H1 (cell line): ENCODE measurements around the gene CCDC15.

Source experiments
- BRCA1 ChIP-seq: IDR thresholded peaks from 2 replicates; pipeline ENCODE4 v1.6.1; 2012; ENCODE audit warnings: low read depth, low read length, improper control_type of control experiment
- EZH2 ChIP-seq: fragments of 200-600 bp; sonication (generic); IDR thresholded peaks from 2 replicates; pipeline ENCODE4 v1.7.1; 2012; ENCODE audit warnings: low read depth, mild to moderate bottlenecking, moderate library complexity, low read length, inconsistent platforms; ENCODE audit not compliant: severe bottlenecking
- KDM1A ChIP-seq: fragments of 200-600, 300-600 bp; sonication (generic); IDR thresholded peaks from 2 replicates; pipeline ENCODE4 v1.7.1; 2016; ENCODE audit warnings: mild to moderate bottlenecking, low read length, borderline replicate concordance
- MAFK ChIP-seq: IDR thresholded peaks from 2 replicates; pipeline ENCODE4 v1.6.1; 2012; ENCODE audit warnings: low read depth, mild to moderate bottlenecking, improper control_type of control experiment, low read length
- MAX ChIP-seq: IDR thresholded peaks from 2 replicates; pipeline ENCODE4 v1.6.1; 2012; ENCODE audit warnings: inconsistent platforms
- POLR2AphosphoS5 ChIP-seq: IDR thresholded peaks from 2 replicates; pipeline ENCODE4 v1.6.1; 2011; ENCODE audit warnings: low read depth, low read length
- RAD21 ChIP-seq, 2 experiments: IDR thresholded peaks in 1 of 2; conservative IDR thresholded peaks in 1 of 2; 2 replicates each; pipeline ENCODE4 v1.6.1; 2011; ENCODE audit warnings: low read depth in 2 of 2, low read length in 2 of 2, improper control_type of control experiment in 1 of 2, inconsistent platforms in 1 of 2, mild to moderate bottlenecking in 1 of 2, moderate library complexity in 1 of 2
- SIN3A ChIP-seq, 2 experiments: IDR thresholded peaks in 1 of 2; conservative IDR thresholded peaks in 1 of 2; 2 replicates each; pipeline ENCODE4 v1.6.1; 2011 to 2012; ENCODE audit warnings: low read length in 2 of 2, improper control_type of control experiment in 1 of 2, low read depth in 1 of 2, mild to moderate bottlenecking in 1 of 2
- SP2 ChIP-seq: IDR thresholded peaks from 2 replicates; pipeline ENCODE4 v1.6.1; 2012; ENCODE audit warnings: mild to moderate bottlenecking, low read length, inconsistent platforms
- SUZ12 ChIP-seq: fragments of 200-600 bp; sonication (generic); IDR thresholded peaks from 2 replicates; pipeline ENCODE4 v1.6.1; 2012; ENCODE audit warnings: mild to moderate bottlenecking, inconsistent platforms, low read length, moderate library complexity, mixed read lengths
- TAF1 ChIP-seq: IDR thresholded peaks from 2 replicates; pipeline ENCODE4 v1.6.1; 2011; ENCODE audit warnings: mild to moderate bottlenecking, low read depth, low read length
- ZNF274 ChIP-seq: IDR thresholded peaks from 2 replicates; pipeline ENCODE4 v1.7.0; 2012; ENCODE audit warnings: low read length, borderline replicate concordance; ENCODE audit errors: extremely low read depth
- TF ChIP-seq, protein P1 (sequence below), 3 experiments: IDR thresholded peaks; 1 replicate in 2 of 3; 2 replicates in 1 of 3; pipeline versions ENCODE4 v1.5.1 to v1.6.1; 2011; ENCODE audit warnings: low read length in 3 of 3, mild to moderate bottlenecking in 3 of 3, inconsistent platforms in 2 of 3, low read depth in 1 of 3, moderate library complexity in 1 of 3; ENCODE audit not compliant: insufficient read depth in 1 of 3; ENCODE audit errors: control extremely low read depth in 1 of 3

DNA sequence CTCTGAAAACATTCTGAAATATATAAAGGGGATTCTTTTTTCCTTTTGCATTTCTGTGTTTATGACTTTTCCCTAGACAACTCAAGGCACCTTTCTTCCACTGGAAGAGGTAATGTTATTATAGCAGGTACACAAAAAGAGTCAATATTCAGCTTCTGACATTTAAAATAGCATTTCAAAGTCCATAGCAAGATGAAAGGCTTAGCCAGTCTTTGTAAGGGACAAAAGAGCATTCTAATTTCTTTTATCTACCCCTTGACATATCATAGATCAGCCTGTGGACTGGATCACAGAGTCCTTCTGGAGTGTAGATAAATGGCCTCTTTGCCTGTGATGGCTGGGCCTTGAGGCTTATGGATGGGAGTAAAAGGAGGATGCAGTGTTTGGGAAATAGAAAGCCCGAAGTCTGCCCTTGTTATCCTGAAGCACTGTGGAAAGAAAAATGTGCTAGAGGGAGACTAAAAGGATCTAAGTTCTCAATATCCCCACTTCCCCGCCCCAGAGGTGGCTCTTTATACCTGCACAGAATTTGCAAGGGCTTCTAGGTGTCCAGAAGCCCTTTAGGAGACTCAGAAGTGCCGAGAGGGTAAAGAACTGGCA lies 16.6 kb upstream of the CCDC15 start:
- TF ChIP-seq MAFK = no peak
- TF ChIP-seq ZNF274 = no peak
- no peak for TF ChIP-seq MAX
- TF ChIP-seq RAD21 (IDR thresholded peaks at IDR 0.05 in 1 of 2, conservative IDR thresholded peaks at IDR 0.05 in 1 of 2; ENCODE audit: low read depth in 2 of 2, low read length in 2 of 2) = no peak
- no peak for TF ChIP-seq TAF1
- TF ChIP-seq, protein P1, sequence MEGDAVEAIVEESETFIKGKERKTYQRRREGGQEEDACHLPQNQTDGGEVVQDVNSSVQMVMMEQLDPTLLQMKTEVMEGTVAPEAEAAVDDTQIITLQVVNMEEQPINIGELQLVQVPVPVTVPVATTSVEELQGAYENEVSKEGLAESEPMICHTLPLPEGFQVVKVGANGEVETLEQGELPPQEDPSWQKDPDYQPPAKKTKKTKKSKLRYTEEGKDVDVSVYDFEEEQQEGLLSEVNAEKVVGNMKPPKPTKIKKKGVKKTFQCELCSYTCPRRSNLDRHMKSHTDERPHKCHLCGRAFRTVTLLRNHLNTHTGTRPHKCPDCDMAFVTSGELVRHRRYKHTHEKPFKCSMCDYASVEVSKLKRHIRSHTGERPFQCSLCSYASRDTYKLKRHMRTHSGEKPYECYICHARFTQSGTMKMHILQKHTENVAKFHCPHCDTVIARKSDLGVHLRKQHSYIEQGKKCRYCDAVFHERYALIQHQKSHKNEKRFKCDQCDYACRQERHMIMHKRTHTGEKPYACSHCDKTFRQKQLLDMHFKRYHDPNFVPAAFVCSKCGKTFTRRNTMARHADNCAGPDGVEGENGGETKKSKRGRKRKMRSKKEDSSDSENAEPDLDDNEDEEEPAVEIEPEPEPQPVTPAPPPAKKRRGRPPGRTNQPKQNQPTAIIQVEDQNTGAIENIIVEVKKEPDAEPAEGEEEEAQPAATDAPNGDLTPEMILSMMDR (IDR thresholded peaks at IDR 0.05; ENCODE audit: control extremely low read depth in 1 of 3, insufficient read depth in 1 of 3, low read depth in 1 of 3, low read length in 3 of 3) = no peak
- TF ChIP-seq POLR2AphosphoS5 = no peak
- no peak for TF ChIP-seq EZH2
- no peak for TF ChIP-seq SP2
- no peak for TF ChIP-seq KDM1A
- TF ChIP-seq SIN3A (conservative IDR thresholded peaks at IDR 0.05 in 1 of 2, IDR thresholded peaks at IDR 0.05 in 1 of 2; ENCODE audit: low read depth in 1 of 2, low read length in 2 of 2) = no peak
- TF ChIP-seq SUZ12 = no peak
- TF ChIP-seq BRCA1 = no peak
